Measurements from ENCODE around the gene ETNK1. TPM values are rescaled to one million over a fixed set of nuclear protein-coding genes. Genes with fewer than 3 reads are reported as not detected.

The ETNK1 gene, protein sequence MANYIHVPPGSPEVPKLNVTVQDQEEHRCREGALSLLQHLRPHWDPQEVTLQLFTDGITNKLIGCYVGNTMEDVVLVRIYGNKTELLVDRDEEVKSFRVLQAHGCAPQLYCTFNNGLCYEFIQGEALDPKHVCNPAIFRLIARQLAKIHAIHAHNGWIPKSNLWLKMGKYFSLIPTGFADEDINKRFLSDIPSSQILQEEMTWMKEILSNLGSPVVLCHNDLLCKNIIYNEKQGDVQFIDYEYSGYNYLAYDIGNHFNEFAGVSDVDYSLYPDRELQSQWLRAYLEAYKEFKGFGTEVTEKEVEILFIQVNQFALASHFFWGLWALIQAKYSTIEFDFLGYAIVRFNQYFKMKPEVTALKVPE
- polyA plus RNA-seq (2011; rRNA removed) (6.7 and 13.0 TPM in 2 replicates), polyA minus RNA-seq (2011; rRNA and poly(A)+ RNA removed) (28.8 and 34.6 TPM in 2 replicates)

DNA sequence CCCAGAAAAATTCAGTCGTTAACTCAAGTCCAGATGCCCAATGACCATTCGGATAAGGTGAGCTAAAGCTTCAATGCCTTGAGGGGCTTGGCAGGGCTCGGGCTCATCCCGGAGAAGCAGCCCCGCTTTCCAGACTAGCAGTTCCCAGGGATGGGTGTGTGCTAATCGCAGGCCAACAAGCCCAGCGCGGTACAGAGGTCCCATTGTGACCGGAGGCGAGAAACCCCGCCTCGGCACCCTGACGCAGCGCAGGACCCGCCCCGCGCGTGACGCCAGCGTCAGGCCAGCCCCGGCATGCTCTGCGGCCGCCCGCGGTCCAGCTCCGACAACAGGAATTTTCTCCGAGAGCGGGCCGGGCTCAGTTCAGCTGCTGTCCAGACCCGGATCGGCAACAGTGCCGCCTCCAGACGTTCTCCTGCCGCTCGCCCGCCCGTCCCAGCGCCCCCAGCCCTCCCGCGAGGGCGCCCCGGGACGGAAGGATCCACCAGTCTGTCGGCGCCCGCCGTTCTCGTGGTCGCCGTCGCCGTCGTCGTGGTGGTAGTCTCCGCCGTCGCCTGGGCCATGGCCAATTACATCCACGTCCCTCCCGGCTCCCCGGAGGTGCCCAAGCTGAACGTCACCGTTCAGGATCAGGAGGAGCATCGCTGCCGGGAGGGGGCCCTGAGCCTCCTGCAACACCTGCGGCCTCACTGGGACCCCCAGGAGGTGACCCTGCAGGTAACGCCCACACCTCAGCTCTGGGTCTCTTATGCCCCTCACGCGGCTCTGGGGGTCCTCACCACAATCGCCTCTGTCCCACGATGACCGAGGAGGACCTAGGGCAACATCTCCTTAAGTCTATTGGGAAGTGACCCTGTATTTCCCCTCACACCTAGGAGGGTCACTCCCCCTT lies at the start of gene ETNK1:
ETNK1 (plus strand) TSS at position 302 of the 892 bp plus-strand sequence; CDS start at position 562, 260 bp downstream.
- Histone ChIP-seq H3K36me3 (ENCODE audit: control insufficient read depth, insufficient read depth, low read length) (no peaks in the 10 kb centered on the region), H3K27me3 (ENCODE audit: control insufficient read depth, insufficient read depth, low read length) (no peaks in the 10 kb centered on the region), H3K4me3 (ENCODE audit: low read depth, low read length) (peak within 1 kb of the TSS; percentile 65)
- TF ChIP-seq, protein P1, sequence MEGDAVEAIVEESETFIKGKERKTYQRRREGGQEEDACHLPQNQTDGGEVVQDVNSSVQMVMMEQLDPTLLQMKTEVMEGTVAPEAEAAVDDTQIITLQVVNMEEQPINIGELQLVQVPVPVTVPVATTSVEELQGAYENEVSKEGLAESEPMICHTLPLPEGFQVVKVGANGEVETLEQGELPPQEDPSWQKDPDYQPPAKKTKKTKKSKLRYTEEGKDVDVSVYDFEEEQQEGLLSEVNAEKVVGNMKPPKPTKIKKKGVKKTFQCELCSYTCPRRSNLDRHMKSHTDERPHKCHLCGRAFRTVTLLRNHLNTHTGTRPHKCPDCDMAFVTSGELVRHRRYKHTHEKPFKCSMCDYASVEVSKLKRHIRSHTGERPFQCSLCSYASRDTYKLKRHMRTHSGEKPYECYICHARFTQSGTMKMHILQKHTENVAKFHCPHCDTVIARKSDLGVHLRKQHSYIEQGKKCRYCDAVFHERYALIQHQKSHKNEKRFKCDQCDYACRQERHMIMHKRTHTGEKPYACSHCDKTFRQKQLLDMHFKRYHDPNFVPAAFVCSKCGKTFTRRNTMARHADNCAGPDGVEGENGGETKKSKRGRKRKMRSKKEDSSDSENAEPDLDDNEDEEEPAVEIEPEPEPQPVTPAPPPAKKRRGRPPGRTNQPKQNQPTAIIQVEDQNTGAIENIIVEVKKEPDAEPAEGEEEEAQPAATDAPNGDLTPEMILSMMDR (IDR thresholded peaks at IDR 0.05; ENCODE audit: insufficient read depth, low read depth, low read length): no peak
- POLR2A ChIA-PET: interaction anchor here (0.5 to 0.7 kb wide), 2 partner anchors 15 to 79 kb away, joined by 4 to 11 read pairs; no protein-coding TSS in a partner anchor
- DNase-seq (ENCODE audit: low read depth): peak; percentile 65
- CTCF ChIA-PET: interaction anchor here (0.7 to 1.4 kb wide), 4 partner anchors 11 to 928 kb away, joined by 3 to 4 read pairs (median 4); partner anchors contain the start of gene C2CD5

DNA sequence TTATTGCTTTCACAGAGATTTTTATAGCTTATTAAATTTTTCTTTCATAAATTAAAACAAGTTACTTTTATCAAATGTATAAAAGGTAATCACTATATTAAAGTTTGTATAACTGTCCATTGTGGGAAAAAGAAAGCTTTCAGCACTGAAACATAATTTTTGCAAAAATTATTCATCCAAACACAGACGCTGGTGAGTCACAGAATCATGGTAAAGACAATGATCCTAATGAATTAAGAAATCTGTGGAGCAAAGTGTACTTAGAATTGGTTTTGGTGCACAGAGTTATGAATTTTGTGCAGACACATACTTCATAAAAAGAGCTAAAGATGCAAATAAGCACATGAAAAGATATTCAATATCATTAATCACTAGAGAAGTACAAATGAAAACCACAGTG lies 48.9 kb upstream of the ETNK1 start:
- H3K36me3 ChIP-seq (ENCODE audit: control insufficient read depth, insufficient read depth, low read length): no peaks in the 10 kb centered on the region
- POLR2A ChIA-PET: no interaction called here
- H3K4me3 ChIP-seq (ENCODE audit: low read depth, low read length): no peak overlapping the region
- TF ChIP-seq, protein P1 (IDR thresholded peaks at IDR 0.05; ENCODE audit: insufficient read depth, low read depth, low read length): no peak
- CTCF ChIA-PET: no interaction called here
- no peak for DNase-seq (ENCODE audit: low read depth)
- no peaks in the 10 kb centered on the region for H3K27me3 ChIP-seq (ENCODE audit: control insufficient read depth, insufficient read depth, low read length)

DNA sequence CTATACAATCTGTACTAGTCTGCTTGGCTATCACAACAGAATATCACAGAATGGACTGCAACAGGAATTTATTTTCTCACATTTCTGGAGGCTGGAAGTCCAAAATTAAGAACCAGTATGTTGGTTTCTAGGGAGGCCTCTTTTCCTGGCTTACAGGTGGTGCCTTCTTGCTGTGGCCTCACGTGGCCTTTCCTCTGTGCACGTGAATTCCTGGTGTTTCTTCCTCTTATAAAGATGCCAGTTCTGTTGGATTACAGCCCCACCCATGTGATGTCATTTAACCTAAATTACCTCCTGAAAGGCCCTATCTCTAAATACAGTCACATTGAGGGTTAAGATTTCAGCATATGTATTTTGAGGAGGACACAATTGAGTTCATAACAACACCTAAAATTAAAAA lies 48.5 kb upstream of the ETNK1 start:
- POLR2A ChIA-PET: no interaction called here
- Histone ChIP-seq H3K36me3 (ENCODE audit: control insufficient read depth, insufficient read depth, low read length) (no peaks in the 10 kb centered on the region), H3K4me3 (ENCODE audit: low read depth, low read length) (no peak overlapping the region), H3K27me3 (ENCODE audit: control insufficient read depth, insufficient read depth, low read length) (no peaks in the 10 kb centered on the region)
- CTCF ChIA-PET: no interaction called here
- no peak for DNase-seq (ENCODE audit: low read depth)
- TF ChIP-seq, protein P1 (IDR thresholded peaks at IDR 0.05; ENCODE audit: insufficient read depth, low read depth, low read length): no peak

DNA sequence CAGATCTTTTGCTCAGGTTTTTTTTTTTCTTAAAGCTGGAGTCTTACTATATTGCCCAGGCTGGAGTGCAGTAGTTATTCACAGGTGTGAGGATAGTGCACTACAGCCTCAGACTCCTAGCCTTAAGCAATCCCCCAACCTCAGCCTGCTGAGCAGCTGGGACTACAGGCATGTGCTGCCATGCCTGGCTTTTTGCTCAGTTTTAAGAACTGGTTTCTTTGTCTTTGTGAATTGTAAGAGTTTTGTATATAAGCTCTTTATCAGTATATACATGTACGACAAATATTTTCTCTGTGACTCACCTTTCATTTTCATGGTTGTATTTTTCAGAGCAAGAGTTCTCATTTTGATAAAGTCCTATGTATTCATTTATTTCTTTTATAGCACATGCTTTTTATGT lies 47.3 kb upstream of the ETNK1 start:
- DNase-seq (ENCODE audit: low read depth): no peak
- TF ChIP-seq, protein P1 (IDR thresholded peaks at IDR 0.05; ENCODE audit: insufficient read depth, low read depth, low read length): no peak
- ChIA-PET POLR2A (no interaction called here), CTCF (no interaction called here)
- H3K36me3 ChIP-seq (ENCODE audit: control insufficient read depth, insufficient read depth, low read length): no peaks in the 10 kb centered on the region
- no peaks in the 10 kb centered on the region for H3K27me3 ChIP-seq (ENCODE audit: control insufficient read depth, insufficient read depth, low read length)
- H3K4me3 ChIP-seq (ENCODE audit: low read depth, low read length): no peak overlapping the region

DNA sequence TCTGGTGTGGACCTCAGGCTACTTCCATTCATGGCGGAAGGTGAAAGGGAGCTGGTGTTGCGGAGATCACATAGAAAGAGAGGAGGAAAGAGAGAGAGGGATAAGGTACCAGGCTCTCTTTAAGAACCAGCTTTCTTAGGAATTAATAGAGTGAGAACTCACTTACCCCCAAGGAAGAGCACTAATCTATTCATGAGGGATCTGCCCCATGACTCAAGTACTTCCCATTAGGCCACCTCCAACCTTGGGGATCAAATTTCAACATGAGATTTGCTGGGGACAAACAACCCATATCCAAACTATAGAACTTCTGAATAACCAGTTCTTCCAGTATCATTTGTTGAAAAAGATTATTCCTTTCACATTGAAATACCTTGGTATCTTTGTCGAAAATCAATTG lies 46.6 kb upstream of the ETNK1 start:
- TF ChIP-seq, protein P1 (IDR thresholded peaks at IDR 0.05; ENCODE audit: insufficient read depth, low read depth, low read length): no peak
- ChIA-PET POLR2A (no interaction called here), CTCF (no interaction called here)
- Histone ChIP-seq H3K4me3 (ENCODE audit: low read depth, low read length) (no peak overlapping the region), H3K27me3 (ENCODE audit: control insufficient read depth, insufficient read depth, low read length) (no peaks in the 10 kb centered on the region), H3K36me3 (ENCODE audit: control insufficient read depth, insufficient read depth, low read length) (no peaks in the 10 kb centered on the region)
- no peak for DNase-seq (ENCODE audit: low read depth)
